ENCODE data around the gene TMX1.

DNA sequence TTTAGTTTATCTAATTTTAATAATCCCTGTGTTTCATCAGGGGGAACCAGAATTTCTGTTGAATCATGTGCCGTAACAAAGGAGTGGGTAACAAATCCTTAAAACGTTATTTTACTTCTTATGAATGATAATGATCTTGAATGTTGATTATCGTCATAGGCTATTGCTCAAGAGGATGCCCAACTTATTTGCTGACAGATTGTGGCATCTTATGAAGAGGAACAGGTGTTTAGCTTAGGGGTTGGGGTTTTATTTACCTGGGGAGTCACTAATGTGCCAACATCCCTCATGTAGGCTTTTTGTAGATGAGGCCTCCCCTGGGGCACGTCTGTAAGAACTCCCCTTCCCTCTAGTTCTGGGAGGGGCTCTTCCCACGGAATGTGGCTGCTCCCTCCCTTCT, 32.4 kb upstream of the TMX1 start:
- TF ChIP-seq, protein P1, sequence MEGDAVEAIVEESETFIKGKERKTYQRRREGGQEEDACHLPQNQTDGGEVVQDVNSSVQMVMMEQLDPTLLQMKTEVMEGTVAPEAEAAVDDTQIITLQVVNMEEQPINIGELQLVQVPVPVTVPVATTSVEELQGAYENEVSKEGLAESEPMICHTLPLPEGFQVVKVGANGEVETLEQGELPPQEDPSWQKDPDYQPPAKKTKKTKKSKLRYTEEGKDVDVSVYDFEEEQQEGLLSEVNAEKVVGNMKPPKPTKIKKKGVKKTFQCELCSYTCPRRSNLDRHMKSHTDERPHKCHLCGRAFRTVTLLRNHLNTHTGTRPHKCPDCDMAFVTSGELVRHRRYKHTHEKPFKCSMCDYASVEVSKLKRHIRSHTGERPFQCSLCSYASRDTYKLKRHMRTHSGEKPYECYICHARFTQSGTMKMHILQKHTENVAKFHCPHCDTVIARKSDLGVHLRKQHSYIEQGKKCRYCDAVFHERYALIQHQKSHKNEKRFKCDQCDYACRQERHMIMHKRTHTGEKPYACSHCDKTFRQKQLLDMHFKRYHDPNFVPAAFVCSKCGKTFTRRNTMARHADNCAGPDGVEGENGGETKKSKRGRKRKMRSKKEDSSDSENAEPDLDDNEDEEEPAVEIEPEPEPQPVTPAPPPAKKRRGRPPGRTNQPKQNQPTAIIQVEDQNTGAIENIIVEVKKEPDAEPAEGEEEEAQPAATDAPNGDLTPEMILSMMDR (IDR thresholded peaks at IDR 0.05; ENCODE audit: insufficient read depth, low read depth, low read length): no peak
- TF ChIP-seq EZH2 (IDR thresholded peaks at IDR 0.05; ENCODE audit: insufficient read depth, low read length): no peak
